HG02870 (cell line): ENCODE results near the gene KRTAP6-2.

Experiments
- ATAC-seq: cut with Tn5 transposase; IDR thresholded peaks from one replicate; pipeline ENCODE4 v1.9.1; 2021; ENCODE audit warnings: mild to moderate bottlenecking, moderate library complexity; ENCODE audit not compliant: unreplicated experiment

KRTAP6-2 gene

GRCh38 chr21:30577766-30578165, 20.9 kb downstream of the KRTAP6-2 start:
- ATAC-seq: no peak

- no peak for ATAC-seq
Observed at GRCh38 chr21:30567617-30568016, 31.1 kb downstream of the KRTAP6-2 start.

GRCh38 chr21:30563630-30564029, 35.1 kb downstream of the KRTAP6-2 start:
- ATAC-seq: no peak

GRCh38 chr21:30563072-30563471, 35.6 kb downstream of the KRTAP6-2 start:
- ATAC-seq: no peak

- ATAC-seq: no peak
Observed at GRCh38 chr21:30561957-30562356, 36.7 kb downstream of the KRTAP6-2 start.

- no peak for ATAC-seq
Observed at GRCh38 chr21:30561264-30561895, 37.3 kb downstream of the KRTAP6-2 start, which contains the start of gene KRTAP19-7. Gene KRTAP19-7, minus strand, starts transcription at chr21:30561314. Its CDS starts 25 bp downstream, at chr21:30561289.

- ATAC-seq: no peak
Observed at GRCh38 chr21:30555095-30555494, 43.6 kb downstream of the KRTAP6-2 start.

- ATAC-seq: no peak
Observed at GRCh38 chr21:30552782-30553181, 45.9 kb downstream of the KRTAP6-2 start.
